ENCODE measurements around the gene LRRC17. TPM values are rescaled to one million over a fixed set of nuclear protein-coding genes. Genes with fewer than 3 reads are reported as not detected.
"Not testable (repeated sequence)": the region's sequence is repeated elsewhere in the genome, so short reads cannot be mapped to it uniquely, and the experiment has no call there.

The LRRC17 gene
- total RNA-seq, 2 donors from 2014 or later = 1.0 to 9.8 TPM

- Histone ChIP-seq H3K4me3 (no peak overlapping the region), H3K36me3 (no peaks in the 10 kb centered on the region), H3K27ac (no peak overlapping the region), H3K9me3 (no peaks in the 10 kb centered on the region), H3K4me1 (replicated peaks) (no peaks in the 10 kb centered on the region), H3K27me3 (replicated peaks; ENCODE audit: insufficient read depth) (no peaks in the 10 kb centered on the region)
- no peak for DNase-seq (ENCODE audit: low spot score)
- TF ChIP-seq POLR2AphosphoS5 (IDR thresholded peaks at IDR 0.05) (no peak), POLR2A (IDR thresholded peaks at IDR 0.05) (no peak), CTCF (IDR thresholded peaks at IDR 0.05) (no peak)
- WGBS = 89% methylated on average over 5 of the region's 5 CpGs
- intact Hi-C loops (cut with DNase I) = no loop called here
Observed at GRCh38 chr7:102943423-102944169, 30.8 kb downstream of the LRRC17 start.

- no peak overlapping the region for H3K27ac ChIP-seq
- no peaks in the 10 kb centered on the region for H3K4me1 ChIP-seq (replicated peaks)
- intact Hi-C loops (cut with DNase I) = no loop called here
- TF ChIP-seq CTCF (IDR thresholded peaks at IDR 0.05) (no peak), POLR2AphosphoS5 (IDR thresholded peaks at IDR 0.05) (no peak), POLR2A (IDR thresholded peaks at IDR 0.05) (no peak)
- H3K4me3 ChIP-seq = no peak overlapping the region
- no peaks in the 10 kb centered on the region for H3K27me3 ChIP-seq (replicated peaks; ENCODE audit: insufficient read depth)
- H3K9me3 ChIP-seq = no peaks in the 10 kb centered on the region
- no peaks in the 10 kb centered on the region for H3K36me3 ChIP-seq
- WGBS = 93% methylated on average over 4 of the region's 4 CpGs
- DNase-seq (ENCODE audit: low spot score) = no peak
Observed at GRCh38 chr7:102944241-102944640, 31.4 kb downstream of the LRRC17 start.

GRCh38 chr7:102951839-102952238 lies 39.0 kb downstream of the LRRC17 start:
- DNase-seq (ENCODE audit: low spot score) = no peak
- Histone ChIP-seq H3K9me3 (no peaks in the 10 kb centered on the region), H3K27ac (no peak overlapping the region), H3K27me3 (replicated peaks; ENCODE audit: insufficient read depth) (no peaks in the 10 kb centered on the region), H3K4me3 (no peak overlapping the region), H3K36me3 (no peaks in the 10 kb centered on the region), H3K4me1 (replicated peaks) (no peaks in the 10 kb centered on the region)
- TF ChIP-seq POLR2A (IDR thresholded peaks at IDR 0.05) = no peak
- TF ChIP-seq POLR2AphosphoS5 (IDR thresholded peaks at IDR 0.05) = no peak
- no peak for TF ChIP-seq CTCF (IDR thresholded peaks at IDR 0.05)
- WGBS = 92% methylated on average over 3 of the region's 3 CpGs
- intact Hi-C loops (cut with DNase I) = no loop called here

- Histone ChIP-seq H3K4me1 (replicated peaks) (no peaks in the 10 kb centered on the region), H3K27ac (no peak overlapping the region), H3K4me3 (no peak overlapping the region), H3K9me3 (no peaks in the 10 kb centered on the region), H3K27me3 (replicated peaks; ENCODE audit: insufficient read depth) (no peaks in the 10 kb centered on the region), H3K36me3 (no peaks in the 10 kb centered on the region)
- intact Hi-C loops (cut with DNase I) = no loop called here
- TF ChIP-seq POLR2A (IDR thresholded peaks at IDR 0.05) = no peak
- TF ChIP-seq CTCF (IDR thresholded peaks at IDR 0.05) = no peak
- no peak for TF ChIP-seq POLR2AphosphoS5 (IDR thresholded peaks at IDR 0.05)
- no peak for DNase-seq (ENCODE audit: low spot score)
Observed at GRCh38 chr7:102953406-102953805, 40.6 kb downstream of the LRRC17 start.

GRCh38 chr7:102954359-102954758 lies 41.6 kb downstream of the LRRC17 start:
- H3K27me3 ChIP-seq (replicated peaks; ENCODE audit: insufficient read depth); DNase-seq (ENCODE audit: low spot score); H3K36me3 ChIP-seq; H3K4me3 ChIP-seq; H3K4me1 ChIP-seq (replicated peaks); H3K9me3 ChIP-seq; intact Hi-C loops (cut with DNase I); H3K27ac ChIP-seq: not testable (repeated sequence)
- WGBS = 96% methylated on average over 4 of the region's 4 CpGs

- intact Hi-C loops (cut with DNase I); H3K36me3 ChIP-seq; H3K27me3 ChIP-seq (replicated peaks; ENCODE audit: insufficient read depth); H3K4me3 ChIP-seq; H3K9me3 ChIP-seq; DNase-seq (ENCODE audit: low spot score); H3K27ac ChIP-seq; H3K4me1 ChIP-seq (replicated peaks): not testable (repeated sequence)
- WGBS = 94% methylated on average over 3 of the region's 3 CpGs
Observed at GRCh38 chr7:102958004-102958403, 45.2 kb downstream of the LRRC17 start.

GRCh38 chr7:102961993-102962392 lies 49.2 kb downstream of the LRRC17 start:
- H3K9me3 ChIP-seq; DNase-seq (ENCODE audit: low spot score); intact Hi-C loops (cut with DNase I); H3K27me3 ChIP-seq (replicated peaks; ENCODE audit: insufficient read depth); H3K4me3 ChIP-seq; H3K27ac ChIP-seq; H3K4me1 ChIP-seq (replicated peaks); H3K36me3 ChIP-seq: not testable (repeated sequence)
- 100% methylated on average over 1 of the region's 2 CpGs for WGBS

All from prostate gland (tissue), 2 donors.